OCI-LY3 (cell line): ENCODE data around the gene UBE2D3.

Source experiments
- EZH2phosphoT487 ChIP-seq: fragments of 200-600 bp; shearing (Covaris generic); IDR thresholded peaks from 2 replicates; pipeline ENCODE4 v1.6.1; 2018; ENCODE audit warnings: antibody characterized with exemption, mixed run types, low read depth
- TF ChIP-seq, protein P1 (sequence below): fragments of 200-600, 300-600 bp; sonication (generic); IDR thresholded peaks from 2 replicates; pipeline ENCODE4 v1.5.1; 2014; ENCODE audit warnings: antibody characterized with exemption, low read length, low read depth

DNA sequence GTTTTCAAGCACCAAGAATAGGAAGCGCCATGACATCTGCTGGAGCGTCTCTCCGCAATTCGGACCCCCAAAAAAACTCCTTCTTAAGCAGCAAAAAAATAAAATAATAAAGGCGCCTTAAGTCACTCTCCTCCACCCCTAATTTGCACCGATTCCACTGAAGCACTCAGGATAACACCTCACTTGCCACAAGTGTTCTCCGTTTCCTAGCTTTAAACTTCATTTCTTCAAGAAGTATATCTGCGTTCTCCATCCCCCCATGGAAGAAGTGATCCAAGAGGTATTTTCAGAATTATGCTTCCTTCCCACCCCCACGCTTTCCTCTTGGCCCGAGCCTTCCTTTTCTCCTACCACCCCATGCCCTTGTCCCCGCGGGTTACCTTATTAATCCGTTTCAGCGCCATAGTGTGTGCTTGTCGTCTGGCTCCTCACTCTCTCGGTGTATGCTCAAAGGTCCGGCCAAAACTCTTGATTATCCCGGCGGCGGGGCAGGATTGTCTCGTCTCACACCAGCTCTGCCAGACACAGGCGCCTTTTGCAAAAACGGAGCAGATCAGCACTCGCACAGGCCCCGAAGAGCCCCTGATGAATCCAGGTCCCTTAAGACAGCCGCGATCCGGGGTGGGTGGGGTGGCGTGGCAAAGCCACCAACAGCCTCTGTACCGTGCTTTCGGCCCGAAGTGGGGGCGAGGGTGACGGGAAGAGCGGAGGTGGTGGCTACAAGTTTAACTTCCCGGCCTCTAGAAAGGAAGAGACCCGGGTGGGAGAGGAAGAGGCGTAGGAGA is 1.1 kb downstream of the UBE2D3 start:
- TF ChIP-seq, protein P1, sequence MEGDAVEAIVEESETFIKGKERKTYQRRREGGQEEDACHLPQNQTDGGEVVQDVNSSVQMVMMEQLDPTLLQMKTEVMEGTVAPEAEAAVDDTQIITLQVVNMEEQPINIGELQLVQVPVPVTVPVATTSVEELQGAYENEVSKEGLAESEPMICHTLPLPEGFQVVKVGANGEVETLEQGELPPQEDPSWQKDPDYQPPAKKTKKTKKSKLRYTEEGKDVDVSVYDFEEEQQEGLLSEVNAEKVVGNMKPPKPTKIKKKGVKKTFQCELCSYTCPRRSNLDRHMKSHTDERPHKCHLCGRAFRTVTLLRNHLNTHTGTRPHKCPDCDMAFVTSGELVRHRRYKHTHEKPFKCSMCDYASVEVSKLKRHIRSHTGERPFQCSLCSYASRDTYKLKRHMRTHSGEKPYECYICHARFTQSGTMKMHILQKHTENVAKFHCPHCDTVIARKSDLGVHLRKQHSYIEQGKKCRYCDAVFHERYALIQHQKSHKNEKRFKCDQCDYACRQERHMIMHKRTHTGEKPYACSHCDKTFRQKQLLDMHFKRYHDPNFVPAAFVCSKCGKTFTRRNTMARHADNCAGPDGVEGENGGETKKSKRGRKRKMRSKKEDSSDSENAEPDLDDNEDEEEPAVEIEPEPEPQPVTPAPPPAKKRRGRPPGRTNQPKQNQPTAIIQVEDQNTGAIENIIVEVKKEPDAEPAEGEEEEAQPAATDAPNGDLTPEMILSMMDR, result no peak; the same call in 1 of the 2 replicates
- no peak for TF ChIP-seq EZH2phosphoT487
